Left cardiac atrium (tissue), 4 donors: ENCODE data around the gene CRIP2. TPM values are rescaled to one million over a fixed set of nuclear protein-coding genes. Genes with fewer than 3 reads are reported as not detected.

Experiments used
- ATAC-seq, 2 donors: fragments of 200-7000 bp; cut with Tn5 transposase; one replicate each; pipeline ENCODE4 v1.9.1; 2020; ENCODE audit warnings: mild to moderate bottlenecking in 2 of 2, moderate library complexity in 2 of 2
- DNase-seq: peaks from one replicate; pipeline ENCODE4 v3.0.0-alpha.2; 2020
- intact Hi-C, 2 donors: fragments of 100-400 bp; cut with DNase I; formaldehyde crosslinking; loops; one replicate each; pipeline versions ENCODE4 v1.14.1 to v1.15.1; 2022 to 2023
- total RNA-seq, 2 donors: library from RNA; stranded (reverse); fragmentation: NEBNext Ultra II Directional; extraction: Animal tissue kit (Norgen Biotek cat#: 25700); gene quantifications; one replicate each; pipeline ENCODE4 v1.2.1, GENCODE V29; 2021
- donor health status: DM: no; HTN: yes; CAD: no.
- donor health status: DM: no; HTN: yes; CAD: no; lungs with severe emphysema.
- donor health status: DM: yes; HTN: yes; CAD: no.
- donor health status: Dilated cardiomyopathy.

CRIP2 gene
- total RNA-seq, 2 donors from 2014 or later: 783 to 843 TPM

DNA sequence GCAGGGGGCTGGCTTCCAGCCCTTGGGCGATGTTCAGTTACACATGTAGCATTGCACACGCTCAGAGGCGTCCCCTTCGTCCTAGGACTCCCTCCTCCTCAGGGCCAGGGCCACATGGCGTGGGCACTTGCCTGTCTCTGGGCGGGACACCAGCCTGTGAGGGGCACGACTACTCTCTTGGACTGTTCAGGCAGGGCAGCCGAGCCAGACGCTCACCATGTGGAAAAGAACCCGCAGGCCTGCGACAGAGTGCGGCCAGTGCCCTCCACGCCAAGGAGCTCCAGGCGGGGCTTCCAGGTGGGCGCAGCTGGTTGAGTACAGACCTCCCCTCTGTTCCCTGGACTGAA is 34.1 kb upstream of the CRIP2 start:
- DNase-seq: no peak
- intact Hi-C loops: no loop called here
- no peak for ATAC-seq

DNA sequence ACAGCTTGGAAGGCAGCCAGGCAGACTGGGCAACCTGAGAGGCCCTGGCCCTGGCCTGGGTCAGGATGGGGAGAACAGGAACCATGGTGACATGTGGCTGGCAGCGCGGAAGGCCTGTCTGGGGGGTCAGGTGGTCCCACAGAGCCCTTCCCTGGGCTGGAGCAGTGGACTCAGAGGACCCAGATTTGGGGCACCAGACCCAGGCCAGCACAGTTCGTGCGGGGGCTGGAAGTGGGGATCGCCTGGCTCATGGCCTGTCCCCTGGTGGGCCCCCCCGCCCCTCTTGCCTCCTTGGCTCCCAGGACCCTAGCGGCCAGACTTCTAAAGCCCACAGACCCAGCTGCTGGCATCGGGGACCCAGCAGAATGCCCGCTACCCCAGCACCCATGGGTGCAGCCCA is 33.6 kb upstream of the CRIP2 start:
- intact Hi-C loops: no loop called here
- DNase-seq: no peak
- no peak for ATAC-seq

DNA sequence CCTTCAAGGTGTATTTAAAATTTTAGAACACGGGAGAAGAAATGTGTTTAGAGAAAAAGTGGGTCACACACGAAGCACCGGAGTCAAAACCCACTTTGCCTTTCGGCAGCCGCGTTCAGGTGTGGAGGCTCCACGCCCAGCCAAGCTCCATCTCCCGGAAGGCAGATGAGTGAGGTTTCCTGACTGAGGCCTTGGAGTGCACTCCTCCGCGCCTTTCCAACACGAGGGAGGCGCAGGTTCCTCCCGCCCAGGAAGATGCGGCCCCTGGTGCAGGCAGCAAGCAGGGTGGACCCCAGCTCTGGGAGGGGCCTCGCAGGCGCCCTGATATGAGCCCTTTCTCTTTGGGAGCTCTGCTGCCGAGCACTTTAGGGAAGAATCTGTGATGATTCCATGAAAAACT is 32.5 kb upstream of the CRIP2 start:
- intact Hi-C loops: no loop called here
- ATAC-seq (no peak), DNase-seq (no peak)

DNA sequence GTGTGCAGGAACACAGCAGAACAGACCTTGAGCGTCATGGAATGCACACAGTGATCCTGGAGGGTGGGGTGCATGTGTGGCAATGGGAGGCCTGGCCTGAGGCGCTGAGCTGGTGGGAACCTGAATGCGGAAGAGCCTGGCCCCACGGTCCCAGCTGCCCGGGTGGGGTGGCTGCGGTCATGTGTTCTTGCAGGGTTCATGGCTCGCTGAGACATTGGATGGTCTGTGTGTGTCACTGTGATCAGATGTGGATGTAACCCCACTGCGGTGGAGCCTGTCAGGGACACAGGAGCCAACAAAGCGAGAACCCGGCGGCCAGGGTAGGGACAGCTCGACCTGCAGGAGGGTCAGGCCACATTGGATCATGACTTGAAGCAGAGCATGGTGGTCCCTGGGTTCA is 31.8 kb upstream of the CRIP2 start:
- DNase-seq (no peak), ATAC-seq (no peak)
- intact Hi-C loops: no loop called here

DNA sequence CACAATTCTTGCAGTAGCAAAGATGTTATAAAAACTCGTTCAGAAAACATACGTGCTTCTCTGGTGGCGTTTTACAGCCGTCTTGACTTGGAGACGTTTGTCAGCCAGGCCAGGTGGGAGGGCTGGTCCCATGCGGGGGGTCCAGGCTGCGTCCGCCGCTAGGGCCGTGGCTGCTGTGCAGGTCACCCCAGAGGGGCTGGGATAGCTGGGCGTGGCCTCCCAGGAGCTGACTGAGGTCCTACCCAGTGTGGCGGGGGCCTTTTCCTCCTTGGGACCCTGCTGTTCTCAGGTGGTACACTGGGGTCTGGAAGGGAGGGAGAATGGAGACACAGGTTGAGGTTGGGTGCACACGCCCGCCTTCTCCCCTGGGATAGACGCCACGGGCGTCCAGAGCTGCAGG is 29.8 kb upstream of the CRIP2 start:
- no peak for ATAC-seq
- DNase-seq: no peak
- intact Hi-C loops: loop anchor here in 1 of 2 donors (5.0 kb wide), 1 partner anchor 73 kb away; no protein-coding TSS in a partner anchor

DNA sequence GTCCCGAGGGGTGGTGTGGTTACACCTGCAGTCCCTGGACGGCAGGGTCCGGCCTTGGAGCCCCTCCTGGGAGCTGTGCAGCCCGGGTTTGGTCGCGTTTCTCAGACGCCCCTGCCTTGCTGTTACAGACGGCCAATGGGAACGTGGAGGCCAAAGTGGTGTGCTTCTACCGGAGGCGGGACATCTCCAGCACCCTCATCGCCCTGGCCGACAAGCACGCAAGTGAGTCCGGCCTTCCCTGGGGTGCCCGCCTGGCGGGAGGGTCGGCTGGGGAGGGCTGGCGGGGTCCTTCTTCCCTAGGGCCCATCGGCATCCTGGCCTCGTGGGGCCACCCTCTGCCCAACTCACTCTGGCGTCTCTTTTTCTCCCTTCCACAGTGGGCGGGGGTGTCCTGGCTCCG is 29.3 kb upstream of the CRIP2 start:
- intact Hi-C loops: loop anchor here in 1 of 2 donors (5.0 kb wide), 1 partner anchor 73 kb away; no protein-coding TSS in a partner anchor

DNA sequence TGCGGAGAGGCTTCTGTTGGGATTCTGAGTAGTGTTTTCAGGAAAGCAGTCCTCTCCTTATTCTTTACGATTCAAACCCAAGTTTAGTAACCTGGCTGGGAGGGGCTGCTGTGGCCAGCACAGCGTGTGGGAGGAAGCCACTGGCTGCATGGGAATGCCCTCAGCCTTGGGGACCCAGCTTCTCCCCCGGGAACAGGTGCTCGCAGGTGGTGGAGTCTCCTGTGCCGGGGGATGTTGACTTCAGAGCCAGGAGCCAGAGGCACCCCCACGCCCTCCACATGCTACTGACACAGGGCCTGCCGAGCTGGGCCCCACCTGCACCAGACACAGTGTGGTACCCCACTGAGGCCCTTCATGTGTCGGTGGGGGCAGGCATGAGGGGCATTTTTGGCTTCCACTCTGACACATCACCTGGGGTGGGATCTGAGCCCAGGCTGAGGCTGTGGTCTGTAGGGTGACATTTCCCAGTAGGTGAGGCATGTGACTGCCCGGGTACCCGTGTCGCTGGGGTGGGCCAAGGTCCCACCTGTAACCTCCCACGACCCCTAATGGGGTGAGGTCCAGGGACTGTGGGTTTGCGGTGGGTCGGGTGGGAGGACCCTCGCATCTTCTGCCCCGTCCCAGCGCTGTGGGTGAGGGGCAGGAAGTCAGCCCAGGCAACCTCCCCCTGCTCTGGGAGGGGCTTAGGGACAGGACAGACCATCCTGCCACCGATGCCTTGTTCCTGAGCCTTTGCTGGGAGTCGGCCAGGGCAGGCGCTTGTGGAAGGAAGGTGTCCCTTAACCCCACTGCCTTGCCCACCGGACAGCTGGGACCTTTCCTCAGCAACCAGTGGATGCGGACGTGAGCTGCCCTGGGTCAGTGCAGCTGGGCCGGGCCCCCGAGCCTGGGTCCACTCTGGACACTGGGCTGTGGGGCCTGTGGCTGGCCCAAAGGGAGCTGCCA is 28.4 kb upstream of the CRIP2 start:
- intact Hi-C loops: loop anchor here in 1 of 2 donors (5.0 kb wide), 1 partner anchor 74 kb away; no protein-coding TSS in a partner anchor
- ATAC-seq: no peak
- DNase-seq: no peak

More for the DNA sequence above, 29.3 kb upstream of the CRIP2 start:
- ATAC-seq: no peak
- no peak for DNase-seq

DNA sequence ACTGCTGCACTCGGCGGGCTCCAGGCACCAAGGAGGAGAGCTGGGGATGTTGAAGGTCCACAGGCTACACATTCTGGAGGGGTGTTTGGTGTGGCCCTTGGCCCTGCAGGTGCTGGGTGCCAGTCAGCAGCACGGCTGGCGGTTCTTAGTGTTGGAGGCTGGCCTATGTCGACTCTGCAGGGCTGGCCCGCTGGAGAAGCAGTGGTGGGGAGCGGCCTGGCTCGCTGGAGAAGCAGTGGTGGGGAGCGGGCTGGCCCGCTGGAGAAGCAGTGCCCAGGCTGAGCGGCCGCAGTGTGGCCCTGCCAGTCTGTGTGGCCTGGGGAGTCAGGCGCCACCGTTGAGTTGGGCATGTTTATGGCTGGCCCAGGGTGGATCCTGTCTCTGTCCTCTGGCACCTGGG is 27.6 kb upstream of the CRIP2 start:
- DNase-seq (no peak), ATAC-seq (no peak)
- intact Hi-C loops: loop anchor here in 1 of 2 donors (5.0 kb wide), 1 partner anchor 75 kb away; no protein-coding TSS in a partner anchor

DNA sequence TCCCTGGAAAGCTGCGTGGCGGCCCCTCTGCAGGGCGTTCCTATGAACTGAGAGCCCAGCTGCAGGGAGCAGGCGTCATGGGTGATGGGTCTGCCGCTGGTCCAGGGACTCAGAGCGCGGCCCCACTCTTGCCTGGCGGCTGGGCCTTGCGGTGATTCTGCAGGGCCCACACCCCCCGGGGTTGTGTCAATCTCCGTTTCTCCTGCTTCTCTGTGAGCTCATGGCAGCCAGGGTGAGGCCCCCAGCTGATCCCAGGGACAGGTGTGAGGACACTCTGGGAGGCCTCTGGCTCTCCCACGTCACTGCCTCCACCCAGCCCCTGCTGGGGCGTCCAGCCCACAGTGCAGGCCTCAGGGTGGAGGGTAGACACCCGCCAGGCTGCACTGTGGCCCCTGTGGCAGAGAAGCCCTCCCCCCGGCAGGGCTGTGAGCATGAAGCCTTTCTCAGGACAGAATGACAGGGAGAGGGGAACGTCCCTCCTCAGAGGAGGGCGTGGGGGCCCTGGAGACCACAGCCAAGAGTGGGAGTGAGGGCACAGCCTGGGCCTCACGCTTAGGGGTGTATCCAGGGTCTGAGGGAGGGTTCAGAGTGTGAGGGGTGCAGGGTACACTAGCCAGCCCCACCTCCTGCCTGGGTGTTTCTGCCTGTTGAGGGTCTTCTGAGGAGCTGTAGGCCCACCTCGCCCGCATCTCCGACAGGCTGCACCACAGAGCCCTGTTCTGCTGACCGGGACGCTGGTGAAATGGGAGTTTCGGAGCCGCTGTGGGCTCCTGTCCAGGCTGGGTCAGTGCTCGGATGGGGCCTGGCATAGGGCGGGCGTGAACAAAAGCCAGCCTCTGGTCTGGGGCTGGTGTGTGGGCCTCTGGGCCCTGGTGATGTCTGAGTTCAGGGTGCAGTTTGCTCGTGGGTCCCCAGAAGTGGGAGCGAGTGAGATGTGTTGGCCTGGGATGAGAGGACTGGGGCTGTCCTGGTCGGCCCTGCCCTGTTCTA is 26.7 kb upstream of the CRIP2 start:
- ATAC-seq: peak; percentile 1 to 2
- DNase-seq: no peak
- intact Hi-C loops: loop anchor here in 1 of 2 donors (2.0 to 5.0 kb wide), 2 partner anchors 41 to 76 kb away; no protein-coding TSS in a partner anchor

DNA sequence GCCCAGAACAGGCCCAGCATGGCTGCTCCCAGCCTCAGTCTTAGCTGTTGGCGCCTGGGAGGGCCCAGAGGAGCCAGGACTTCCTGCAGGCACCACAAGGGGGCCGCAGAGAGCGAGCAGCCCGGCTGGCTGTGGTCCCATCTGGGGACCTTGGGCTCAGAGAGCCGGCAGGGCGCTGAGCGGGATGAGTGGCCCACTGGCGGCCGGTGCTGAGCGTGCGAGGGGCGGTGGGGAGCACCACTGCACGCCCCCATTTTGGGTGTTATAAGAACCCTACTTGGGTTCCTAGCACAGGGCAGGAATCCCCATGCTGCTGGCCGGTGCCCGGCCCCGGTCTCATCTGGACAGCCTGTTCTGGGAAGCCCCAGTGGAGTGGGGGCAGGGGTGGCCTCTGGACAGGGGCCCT is 25.9 kb upstream of the CRIP2 start:
- intact Hi-C loops: loop anchor here in 1 of 2 donors (2.0 to 5.0 kb wide), 2 partner anchors 40 to 76 kb away; no protein-coding TSS in a partner anchor
- ATAC-seq (peak; percentile 86 to 90), DNase-seq (peak; percentile 81)

DNA sequence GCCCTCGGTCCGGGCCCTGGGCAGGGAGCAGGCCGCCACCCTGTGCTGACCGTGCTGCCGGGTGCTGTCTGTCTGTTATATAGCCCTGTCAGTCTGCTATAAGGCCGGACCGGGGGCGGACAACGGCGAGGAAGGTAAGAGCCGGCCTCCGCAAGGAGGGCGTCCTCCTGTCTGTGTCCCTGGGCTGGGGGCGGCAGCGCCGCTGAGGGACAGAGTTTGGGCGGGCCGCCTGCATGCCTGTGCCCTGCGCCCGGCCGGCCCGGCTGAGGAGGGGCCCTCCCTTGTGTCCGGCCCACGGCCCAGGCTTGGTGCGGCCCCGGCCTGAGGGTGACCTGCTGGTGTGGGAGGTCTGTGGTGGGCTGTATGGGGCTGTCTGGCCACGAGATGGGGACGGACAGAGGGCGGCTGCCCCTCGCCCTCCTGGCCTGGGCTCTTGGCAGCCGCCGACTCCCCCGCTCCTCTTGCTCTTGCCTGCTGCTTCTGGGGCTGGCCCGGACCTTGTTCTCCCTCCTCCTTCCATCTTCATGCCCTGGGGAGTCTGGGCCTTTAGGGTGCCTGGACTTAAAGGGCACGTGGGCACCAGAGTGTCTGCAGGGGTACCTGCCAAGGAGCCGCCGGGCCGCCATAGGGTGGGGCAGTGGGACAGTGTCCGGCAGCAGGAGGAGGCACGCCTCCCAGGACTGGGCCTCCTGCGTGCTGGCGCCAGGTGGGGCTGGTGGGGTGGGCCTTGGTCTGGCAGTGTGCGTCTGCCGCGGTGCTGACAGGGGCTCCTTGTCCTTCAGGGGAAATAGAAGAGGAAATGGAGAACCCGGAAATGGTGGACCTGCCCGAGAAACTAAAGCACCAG is 25.1 kb upstream of the CRIP2 start:
- no peak for DNase-seq
- peak in 1 of 2 donors; percentile 2 for ATAC-seq
- intact Hi-C loops: loop anchor here in 1 of 2 donors (2.0 to 5.0 kb wide), 2 partner anchors 39 to 77 kb away; no protein-coding TSS in a partner anchor

DNA sequence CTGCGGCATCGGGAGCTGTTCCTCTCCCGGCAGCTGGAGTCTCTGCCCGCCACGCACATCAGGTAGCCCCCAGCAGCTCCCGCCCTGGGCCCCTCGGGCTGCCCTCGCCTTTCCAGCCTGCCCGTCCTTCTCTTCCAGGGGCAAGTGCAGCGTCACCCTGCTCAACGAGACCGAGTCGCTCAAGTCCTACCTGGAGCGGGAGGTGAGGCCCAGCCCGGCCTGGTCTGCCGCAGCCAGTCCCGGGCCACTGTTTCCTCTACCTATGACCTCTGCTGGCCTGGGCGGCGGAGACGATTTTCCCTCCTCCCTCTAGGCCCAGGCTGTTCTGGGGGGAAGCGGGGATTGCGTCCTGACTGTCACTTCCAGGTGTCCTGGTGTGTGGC is 24.5 kb upstream of the CRIP2 start:
- DNase-seq (no peak), ATAC-seq (no peak)
- intact Hi-C loops: no loop called here

DNA sequence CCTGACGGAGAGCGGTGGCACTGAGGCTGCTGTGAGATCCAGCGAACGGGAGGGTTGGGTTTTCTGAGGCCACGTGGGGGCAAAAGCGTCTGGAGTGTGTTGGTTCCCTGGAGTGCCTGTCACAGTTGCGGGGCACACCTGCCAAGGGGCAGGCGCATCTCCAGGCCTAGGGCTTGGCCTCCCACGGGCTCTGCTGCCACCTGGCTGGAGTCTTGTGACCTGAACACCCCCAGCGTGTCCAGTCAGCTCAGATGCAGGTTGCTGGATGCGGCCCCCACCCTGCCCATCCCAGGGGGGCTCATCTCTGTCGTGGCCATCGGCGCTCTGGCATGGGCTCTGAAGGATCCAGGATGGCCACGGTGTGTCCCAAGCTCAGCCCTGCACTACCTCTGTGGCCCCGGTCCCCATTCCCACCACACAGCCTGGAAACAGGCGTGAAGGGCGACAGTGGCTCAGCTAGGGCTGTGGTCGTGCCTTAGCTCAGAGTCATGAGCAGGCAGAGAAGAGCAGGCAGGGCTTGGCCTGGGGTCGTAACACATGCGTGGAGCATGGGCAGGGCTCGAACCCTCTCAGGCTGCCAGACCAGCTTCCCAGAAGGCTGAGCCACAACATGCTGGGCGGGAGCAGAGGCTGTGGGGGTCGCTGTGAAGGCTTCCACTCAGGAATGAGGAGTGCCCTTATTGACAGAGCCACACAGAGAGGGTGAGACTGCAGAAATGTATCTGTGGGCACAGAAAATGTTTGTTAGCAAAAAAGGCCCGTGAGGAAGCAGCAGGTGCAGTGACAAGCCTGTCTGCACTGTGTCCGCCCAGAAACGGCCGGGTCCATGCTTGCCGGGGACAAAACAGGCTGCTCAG is 23.5 kb upstream of the CRIP2 start:
- DNase-seq (no peak), ATAC-seq (no peak)
- intact Hi-C loops: no loop called here

DNA sequence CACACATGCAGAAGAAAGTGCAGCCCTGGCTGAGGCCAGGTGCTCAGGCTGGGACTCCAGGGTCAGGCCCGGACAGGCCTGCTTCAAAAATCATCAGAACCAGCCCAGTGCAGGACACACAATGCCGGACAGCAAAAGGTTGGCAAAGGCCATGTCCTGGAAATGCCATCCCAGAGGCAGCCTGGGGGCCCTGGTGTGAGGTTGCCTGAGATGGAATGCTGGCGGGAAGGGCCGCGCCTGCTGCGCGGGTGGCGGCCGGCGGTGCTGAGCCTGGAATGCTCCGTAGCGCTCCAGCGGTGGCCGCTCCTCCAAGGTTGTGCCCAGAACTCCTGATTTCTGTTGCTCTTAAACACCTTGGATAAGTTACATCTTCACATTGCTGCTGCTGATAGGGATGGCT is 21.7 kb upstream of the CRIP2 start:
- no peak for ATAC-seq

DNA sequence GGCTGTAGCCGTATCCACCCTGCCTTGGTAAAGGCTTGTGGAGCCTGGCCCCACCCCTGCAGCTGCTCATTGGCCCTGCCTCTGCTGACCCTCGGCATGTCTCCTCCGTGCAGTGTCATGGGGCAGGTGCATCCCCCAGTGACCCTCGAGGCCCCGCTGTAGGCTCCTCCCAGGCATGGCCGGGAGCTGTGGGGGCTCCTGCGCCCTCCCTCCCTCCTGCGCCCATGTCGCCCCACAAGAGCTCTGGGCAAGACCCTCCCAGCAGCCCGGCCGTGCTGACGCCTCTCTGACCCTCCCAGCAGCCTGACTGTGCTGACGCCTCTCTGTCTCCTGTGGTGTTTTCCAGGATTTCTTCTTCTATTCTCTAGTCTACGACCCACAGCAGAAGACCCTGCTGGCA is 20.8 kb upstream of the CRIP2 start:
- no peak for DNase-seq
- no peak for ATAC-seq
- intact Hi-C loops: no loop called here

More for the DNA sequence above, 21.7 kb upstream of the CRIP2 start:
- intact Hi-C loops: no loop called here
- no peak for DNase-seq

DNA sequence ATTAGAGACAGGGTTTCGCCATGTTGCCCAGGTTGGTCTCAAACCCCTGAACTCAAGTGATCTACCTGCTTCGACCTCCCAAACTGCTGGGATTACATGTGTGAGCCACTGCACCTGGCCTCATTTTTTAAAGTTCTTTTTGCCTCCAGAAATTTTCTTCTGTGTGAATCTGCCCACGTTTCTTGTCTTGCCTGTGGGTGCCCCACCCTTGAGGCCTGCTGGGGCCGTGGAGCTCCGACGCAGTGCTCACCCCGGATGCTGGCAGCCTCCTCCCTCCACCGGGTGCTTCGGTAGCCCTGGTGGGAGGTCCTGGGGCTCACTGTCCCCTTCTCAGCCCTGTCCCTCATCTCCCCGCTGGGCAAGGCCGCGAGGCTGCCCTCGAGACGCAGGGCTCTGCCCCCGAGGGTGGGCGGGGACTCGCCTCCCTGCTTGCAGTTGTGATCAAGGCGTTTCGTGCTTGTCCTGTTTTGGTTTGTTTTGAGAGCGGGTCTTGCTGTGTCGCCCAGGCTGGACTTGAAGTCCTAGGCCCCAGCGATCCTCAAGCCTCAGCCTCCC is 19.5 kb upstream of the CRIP2 start:
- DNase-seq: peak; percentile 19
- ATAC-seq: no peak
- intact Hi-C loops: no loop called here
